Measurements from ENCODE around the gene GABRG3. TPM values are rescaled to one million over a fixed set of nuclear protein-coding genes. Genes with fewer than 3 reads are reported as not detected.

GABRG3 gene
- total RNA-seq, 2 experiments from 2014 or later = not detected

- ChIA-PET CTCF (no interaction called here), POLR2A (no interaction called here)
- no peak for TF ChIP-seq CTCF (IDR thresholded peaks at IDR 0.05)
- H3K27me3 Mint-ChIP-seq = no peaks in the 10 kb centered on the region
- no peak for ATAC-seq
- H3K36me3 Mint-ChIP-seq (ENCODE audit: low read depth) = no peaks in the 10 kb centered on the region
- no peak for DNase-seq
- no peak overlapping the region for H3K4me3 Mint-ChIP-seq
- no peaks in the 10 kb centered on the region for H3K4me1 Mint-ChIP-seq (ENCODE audit: low read depth)
- no peak overlapping the region for H3K27ac Mint-ChIP-seq
- intact Hi-C loops (cut with micrococcal nuclease) = no loop called here
- peaks cover 8% of the 10 kb centered on the region for H3K9me3 Mint-ChIP-seq
These were observed 153.4 kb downstream of the GABRG3 start for GRCh38 chr15:27124287-27124871.

- ATAC-seq (no peak), DNase-seq (no peak)
- Mint-ChIP-seq H3K36me3 (ENCODE audit: low read depth) (no peaks in the 10 kb centered on the region), H3K4me3 (no peak overlapping the region), H3K9me3 (peaks cover 10% of the 10 kb centered on the region), H3K27ac (no peak overlapping the region), H3K4me1 (ENCODE audit: low read depth) (no peaks in the 10 kb centered on the region), H3K27me3 (no peaks in the 10 kb centered on the region)
- CTCF ChIA-PET = no interaction called here
- intact Hi-C loops (cut with micrococcal nuclease) = no loop called here
- POLR2A ChIA-PET = no interaction called here
- no peak for TF ChIP-seq CTCF (IDR thresholded peaks at IDR 0.05)
These were observed 154.2 kb downstream of the GABRG3 start for GRCh38 chr15:27125185-27125584.

GRCh38 chr15:27126449-27126848 is 155.5 kb downstream of the GABRG3 start:
- POLR2A ChIA-PET = no interaction called here
- ATAC-seq = no peak
- Mint-ChIP-seq H3K9me3 (peaks cover 12% of the 10 kb centered on the region), H3K36me3 (ENCODE audit: low read depth) (no peaks in the 10 kb centered on the region), H3K4me1 (ENCODE audit: low read depth) (no peaks in the 10 kb centered on the region), H3K27ac (no peak overlapping the region), H3K4me3 (no peak overlapping the region), H3K27me3 (no peaks in the 10 kb centered on the region)
- TF ChIP-seq CTCF (IDR thresholded peaks at IDR 0.05) = no peak
- CTCF ChIA-PET = no interaction called here
- DNase-seq = no peak
- intact Hi-C loops (cut with micrococcal nuclease) = no loop called here

- no peak overlapping the region for H3K4me3 Mint-ChIP-seq
- intact Hi-C loops (cut with micrococcal nuclease) = no loop called here
- H3K27me3 Mint-ChIP-seq = no peaks in the 10 kb centered on the region
- peaks cover 12% of the 10 kb centered on the region for H3K9me3 Mint-ChIP-seq
- DNase-seq (no peak), ATAC-seq (no peak)
- H3K4me1 Mint-ChIP-seq (ENCODE audit: low read depth) = no peaks in the 10 kb centered on the region
- no peak overlapping the region for H3K27ac Mint-ChIP-seq
- no peak for TF ChIP-seq CTCF (IDR thresholded peaks at IDR 0.05)
- CTCF ChIA-PET = no interaction called here
- POLR2A ChIA-PET = no interaction called here
- H3K36me3 Mint-ChIP-seq (ENCODE audit: low read depth) = no peaks in the 10 kb centered on the region
These were observed 157.0 kb downstream of the GABRG3 start for GRCh38 chr15:27127815-27128570.

DNA sequence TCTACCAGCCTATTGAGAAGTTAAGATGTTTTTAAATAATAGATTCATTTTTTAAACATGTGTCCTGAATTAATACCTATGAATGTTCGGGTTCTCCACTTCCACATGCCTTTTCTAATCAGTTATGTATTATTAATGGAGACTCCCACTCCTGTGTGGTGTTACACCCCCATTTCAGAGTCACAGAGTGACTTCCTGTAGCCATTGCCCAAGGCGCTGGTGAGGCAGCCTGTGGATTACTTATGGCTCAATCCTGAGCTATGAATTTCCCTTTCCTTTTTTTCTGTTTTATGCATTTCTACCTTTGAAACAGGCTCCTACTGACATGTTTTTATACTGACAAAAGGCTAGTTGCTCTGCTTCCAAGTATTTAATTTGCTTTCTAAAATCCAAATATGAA is 162.3 kb downstream of the GABRG3 start:
- no peaks in the 10 kb centered on the region for H3K36me3 Mint-ChIP-seq (ENCODE audit: low read depth)
- DNase-seq (no peak), ATAC-seq (no peak)
- no peaks in the 10 kb centered on the region for H3K27me3 Mint-ChIP-seq
- H3K27ac Mint-ChIP-seq = no peak overlapping the region
- TF ChIP-seq CTCF (IDR thresholded peaks at IDR 0.05) = no peak
- H3K4me3 Mint-ChIP-seq = no peak overlapping the region
- no peaks in the 10 kb centered on the region for H3K4me1 Mint-ChIP-seq (ENCODE audit: low read depth)
- ChIA-PET CTCF (no interaction called here), POLR2A (no interaction called here)
- peaks cover 11% of the 10 kb centered on the region for H3K9me3 Mint-ChIP-seq
- intact Hi-C loops (cut with micrococcal nuclease) = no loop called here

Data from activated CD8-positive, alpha-beta T cell treated with anti-CD3 and anti-CD28 coated beads for 36 hours (primary cell).